ENCODE results near the gene UBXN11.

Gene UBXN11

DNA sequence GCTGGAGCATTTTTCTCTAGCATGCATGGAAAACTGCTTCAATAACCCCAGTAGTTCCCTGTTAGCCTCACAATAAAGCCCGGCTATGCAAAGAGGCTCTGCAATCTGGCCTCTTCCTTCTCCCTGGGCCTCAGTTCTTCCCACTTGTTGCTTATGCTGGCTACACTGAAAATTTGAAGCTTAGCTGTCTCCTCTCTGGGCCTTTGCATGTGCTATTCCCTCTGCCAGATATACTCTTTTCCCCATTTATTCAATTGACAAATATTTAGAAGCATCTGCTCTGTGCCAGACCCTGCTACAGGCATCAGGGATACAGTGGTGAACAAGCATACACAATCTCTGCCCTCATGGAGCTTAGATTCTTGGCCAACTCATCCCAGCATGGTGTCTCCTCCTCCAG lies 32.2 kb upstream of the UBXN11 start:
- Histone ChIP-seq H3K27ac (ENCODE audit: low read depth, low read length, poor library complexity, severe bottlenecking) (no peak overlapping the region), H2AFZ (ENCODE audit: low read length) (no peak overlapping the region), H3K27me3 (ENCODE audit: insufficient read depth, low read length) (no peaks in the 10 kb centered on the region), H3K9me3 (ENCODE audit: low read length) (no peaks in the 10 kb centered on the region), H4K20me1 (ENCODE audit: insufficient read depth, low read length) (no peaks in the 10 kb centered on the region), H3K79me2 (ENCODE audit: insufficient read depth, low read length) (no peaks in the 10 kb centered on the region), H3K36me3 (ENCODE audit: insufficient read depth, low read length) (no peaks in the 10 kb centered on the region), H3K4me1 (ENCODE audit: insufficient read depth, low read length, severe bottlenecking) (peaks cover 21% of the 10 kb centered on the region), H3K4me2 (ENCODE audit: low read length) (no peak overlapping the region), H3F3A (ENCODE audit: insufficient read depth, low read length) (no peaks in the 10 kb centered on the region), H3K9me2 (ENCODE audit: low read depth, low read length) (no peaks in the 10 kb centered on the region), H3K9ac (ENCODE audit: low read length) (no peak overlapping the region), H3K4me3 (ENCODE audit: low read depth, low read length, poor library complexity, severe bottlenecking) (no peak overlapping the region)
- TF ChIP-seq CTCF (IDR thresholded peaks at IDR 0.05; ENCODE audit: low read length) (no peak), EZH2 (IDR thresholded peaks at IDR 0.05; ENCODE audit: borderline replicate concordance, low read length) (no peak)

- TF ChIP-seq CTCF (IDR thresholded peaks at IDR 0.05; ENCODE audit: low read length) (no peak), EZH2 (IDR thresholded peaks at IDR 0.05; ENCODE audit: borderline replicate concordance, low read length) (no peak)
- Histone ChIP-seq H3F3A (ENCODE audit: insufficient read depth, low read length) (no peaks in the 10 kb centered on the region), H3K36me3 (ENCODE audit: insufficient read depth, low read length) (no peaks in the 10 kb centered on the region), H3K4me3 (ENCODE audit: low read depth, low read length, poor library complexity, severe bottlenecking) (no peak overlapping the region), H3K79me2 (ENCODE audit: insufficient read depth, low read length) (no peaks in the 10 kb centered on the region), H3K9me3 (ENCODE audit: low read length) (no peaks in the 10 kb centered on the region), H2AFZ (ENCODE audit: low read length) (no peak overlapping the region), H4K20me1 (ENCODE audit: insufficient read depth, low read length) (no peaks in the 10 kb centered on the region), H3K27me3 (ENCODE audit: insufficient read depth, low read length) (no peaks in the 10 kb centered on the region), H3K27ac (ENCODE audit: low read depth, low read length, poor library complexity, severe bottlenecking) (no peak overlapping the region), H3K4me2 (ENCODE audit: low read length) (no peak overlapping the region), H3K9ac (ENCODE audit: low read length) (no peak overlapping the region), H3K4me1 (ENCODE audit: insufficient read depth, low read length, severe bottlenecking) (peaks cover 21% of the 10 kb centered on the region), H3K9me2 (ENCODE audit: low read depth, low read length) (no peaks in the 10 kb centered on the region)
These were observed 31.2 kb upstream of the UBXN11 start for GRCh38 chr1:26337625-26338024.

GRCh38 chr1:26337206-26337535 lies 30.7 kb upstream of the UBXN11 start:
- no peaks in the 10 kb centered on the region for H3K9me3 ChIP-seq (ENCODE audit: low read length)
- TF ChIP-seq EZH2 (IDR thresholded peaks at IDR 0.05; ENCODE audit: borderline replicate concordance, low read length): no peak
- TF ChIP-seq CTCF (IDR thresholded peaks at IDR 0.05; ENCODE audit: low read length): no peak
- H4K20me1 ChIP-seq (ENCODE audit: insufficient read depth, low read length): no peaks in the 10 kb centered on the region
- no peaks in the 10 kb centered on the region for H3K79me2 ChIP-seq (ENCODE audit: insufficient read depth, low read length)
- no peak overlapping the region for H3K4me3 ChIP-seq (ENCODE audit: low read depth, low read length, poor library complexity, severe bottlenecking)
- no peaks in the 10 kb centered on the region for H3K9me2 ChIP-seq (ENCODE audit: low read depth, low read length)
- peaks cover 21% of the 10 kb centered on the region for H3K4me1 ChIP-seq (ENCODE audit: insufficient read depth, low read length, severe bottlenecking)
- H3K9ac ChIP-seq (ENCODE audit: low read length): no peak overlapping the region; the same call in 1 of the 2 replicates
- no peak overlapping the region for H3K27ac ChIP-seq (ENCODE audit: low read depth, low read length, poor library complexity, severe bottlenecking)
- H2AFZ ChIP-seq (ENCODE audit: low read length): no peak overlapping the region
- H3K4me2 ChIP-seq (ENCODE audit: low read length): no peak overlapping the region; the same call in 1 of the 2 replicates
- H3K36me3 ChIP-seq (ENCODE audit: insufficient read depth, low read length): no peaks in the 10 kb centered on the region
- H3F3A ChIP-seq (ENCODE audit: insufficient read depth, low read length): no peaks in the 10 kb centered on the region
- no peaks in the 10 kb centered on the region for H3K27me3 ChIP-seq (ENCODE audit: insufficient read depth, low read length)
